ENCODE results near the gene MSL3.

The MSL3 gene

DNA sequence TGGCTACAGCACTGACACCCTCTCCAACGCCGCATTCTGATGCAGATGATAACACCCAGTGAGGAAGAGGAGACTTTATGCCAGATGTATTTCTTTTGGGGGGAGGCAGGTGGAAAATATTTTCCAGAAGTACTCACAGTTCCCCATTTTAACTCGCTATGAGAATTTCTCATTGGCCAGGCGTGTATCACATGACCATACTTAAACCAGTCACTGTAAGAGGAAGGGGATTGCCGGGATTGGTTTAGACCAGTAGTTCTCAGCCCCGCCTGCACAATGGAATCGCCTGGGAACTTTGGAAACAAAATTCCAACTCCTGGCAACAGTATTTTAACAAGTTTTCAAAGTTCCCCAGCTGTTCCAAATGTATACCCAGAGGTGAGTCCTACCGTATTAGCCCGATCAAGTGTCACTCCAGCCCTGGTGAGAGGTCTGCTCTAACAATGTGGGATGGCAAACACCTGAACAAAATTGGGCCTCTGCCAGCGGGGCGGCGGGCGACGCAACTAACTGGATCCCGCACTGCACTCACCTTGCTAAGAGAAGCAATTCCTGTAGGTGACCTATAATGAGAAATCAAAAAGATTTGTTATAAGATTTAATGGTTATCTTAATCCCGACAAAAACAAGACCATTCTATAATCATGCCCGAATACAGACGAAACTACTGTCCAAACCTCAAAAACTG lies 2.9 kb upstream of the MSL3 start:
- H3K27ac ChIP-seq: no peak overlapping the region
- no peak for TF ChIP-seq CTCF (conservative IDR thresholded peaks at IDR 0.05)

DNA sequence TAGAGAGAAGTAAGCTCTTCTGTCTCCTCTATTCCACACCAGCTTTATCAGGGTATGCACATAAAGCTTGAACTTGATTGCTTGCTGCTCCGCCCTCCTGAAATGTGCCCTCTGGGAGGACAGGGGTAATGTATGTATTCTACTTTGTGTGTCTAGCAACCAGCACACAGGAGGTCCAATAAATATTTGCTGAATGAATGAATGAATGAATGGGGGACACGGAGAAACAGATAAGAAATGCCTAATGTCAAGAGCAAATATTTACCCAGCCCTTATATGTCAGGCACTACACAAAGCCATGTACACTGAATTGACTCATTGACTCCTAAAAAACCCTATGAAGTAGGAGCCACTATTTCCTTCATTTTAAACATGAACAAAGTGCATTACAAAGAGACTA lies 2.3 kb upstream of the MSL3 start:
- no peak for TF ChIP-seq CTCF (conservative IDR thresholded peaks at IDR 0.05)

DNA sequence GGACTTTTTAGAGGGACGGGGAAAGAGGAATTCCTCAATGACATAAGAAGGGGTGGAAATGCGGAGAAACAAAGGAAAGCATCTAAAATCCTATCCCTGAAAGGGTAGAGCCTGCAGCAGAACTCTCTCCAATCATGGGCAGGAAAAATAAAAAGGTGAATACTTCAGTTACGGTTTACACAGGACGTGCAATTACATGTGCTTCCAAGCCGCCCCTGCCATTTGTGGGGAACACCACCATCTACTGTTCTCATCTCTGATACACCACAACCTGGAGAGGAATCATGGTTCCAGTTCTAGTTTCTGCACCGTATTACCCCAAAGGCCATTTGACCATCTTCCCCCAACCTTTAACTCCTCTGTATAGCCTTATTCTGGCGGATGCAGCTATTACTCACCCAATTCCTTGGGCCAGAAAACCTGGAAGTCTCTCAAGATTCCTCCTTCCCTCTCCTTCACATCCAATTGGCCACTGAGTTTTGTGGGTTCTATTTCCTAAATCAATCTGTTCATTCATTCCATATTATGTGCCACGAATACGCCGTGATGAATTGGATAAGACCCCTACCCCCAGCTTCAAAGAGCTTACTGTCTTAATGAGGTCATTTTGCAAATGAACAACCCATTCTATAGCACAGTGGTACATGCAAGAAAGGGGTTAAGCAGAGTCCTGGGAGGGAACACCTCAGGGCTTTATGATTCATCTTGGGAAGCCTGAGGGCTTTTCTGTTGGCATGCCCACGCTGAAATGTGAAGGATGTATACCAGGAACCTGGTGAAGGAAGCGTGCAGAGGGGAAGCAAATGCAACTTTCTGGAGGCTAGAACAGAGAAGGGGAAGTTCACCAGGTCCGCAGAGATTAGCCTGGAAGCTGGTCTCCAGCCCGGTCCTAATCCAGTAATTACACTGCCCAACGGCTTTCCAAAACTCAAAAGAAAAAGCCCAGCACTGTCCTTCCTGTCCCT lies 1.4 kb upstream of the MSL3 start:
- TF ChIP-seq CTCF (conservative IDR thresholded peaks at IDR 0.05): no peak
- peak overlapping the region; percentile 76; the same call in 1 of the 2 replicates for H3K27ac ChIP-seq

More for the DNA sequence above, 2.3 kb upstream of the MSL3 start:
- H3K27ac ChIP-seq: no peak overlapping the region

GRCh38 chrX:11757397-11757718 lies 679 bp upstream of the MSL3 start:
- TF ChIP-seq CTCF (conservative IDR thresholded peaks at IDR 0.05): no peak
- peak overlapping the region; percentile 76 for H3K27ac ChIP-seq

GRCh38 chrX:11758400-11759171 lies 549 bp downstream of the MSL3 start:
- H3K27ac ChIP-seq: peak overlapping the region; percentile 76
- peak; percentile 88 for TF ChIP-seq CTCF (conservative IDR thresholded peaks at IDR 0.05)

GRCh38 chrX:11759172-11759460 lies 1.1 kb downstream of the MSL3 start:
- H3K27ac ChIP-seq: peak overlapping the region; percentile 76
- TF ChIP-seq CTCF (conservative IDR thresholded peaks at IDR 0.05): no peak
